T-helper 2 cell treated with Interferon-gamma antibody and Interleukin-4, amounts not matched to agents 100 ng/mL and 5 ng/mL, for 36 hours (primary cell): ENCODE measurements around the gene FAM204A. TPM values are rescaled to one million over a fixed set of nuclear protein-coding genes. Genes with fewer than 3 reads are reported as not detected.

Experiments
- intact Hi-C: fragments of 100-400 bp; cut with micrococcal nuclease; formaldehyde crosslinking; loops from one replicate; pipeline ENCODE4 v1.15.1; 2023
- total RNA-seq: library from RNA; stranded (reverse); gene quantifications from 2 replicates; pipeline ENCODE4 v1.2.3, GENCODE V29; 2022

Gene FAM204A
- total RNA-seq, 1 donor from 2014 or later: 52.6 TPM

GRCh38 chr10:118286051-118286838, 55.9 kb downstream of the FAM204A start:
- intact Hi-C loops: no loop called here

DNA sequence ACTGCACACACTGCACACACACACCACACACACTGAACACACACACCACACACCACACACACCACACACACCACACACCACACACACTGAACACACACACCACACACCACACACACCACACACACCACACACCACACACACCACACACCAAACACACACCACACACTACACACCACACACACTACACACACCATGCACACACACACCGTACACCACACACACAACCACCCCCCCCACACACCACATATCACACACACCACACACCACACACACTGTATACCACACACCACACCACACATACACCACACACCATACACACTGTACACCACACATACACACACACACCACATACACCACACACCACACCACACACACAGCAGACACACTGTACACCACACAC, 59.5 kb downstream of the FAM204A start:
- intact Hi-C loops: no loop called here

- intact Hi-C loops: no loop called here
Observed at GRCh38 chr10:118278649-118279048, 63.5 kb downstream of the FAM204A start.

DNA sequence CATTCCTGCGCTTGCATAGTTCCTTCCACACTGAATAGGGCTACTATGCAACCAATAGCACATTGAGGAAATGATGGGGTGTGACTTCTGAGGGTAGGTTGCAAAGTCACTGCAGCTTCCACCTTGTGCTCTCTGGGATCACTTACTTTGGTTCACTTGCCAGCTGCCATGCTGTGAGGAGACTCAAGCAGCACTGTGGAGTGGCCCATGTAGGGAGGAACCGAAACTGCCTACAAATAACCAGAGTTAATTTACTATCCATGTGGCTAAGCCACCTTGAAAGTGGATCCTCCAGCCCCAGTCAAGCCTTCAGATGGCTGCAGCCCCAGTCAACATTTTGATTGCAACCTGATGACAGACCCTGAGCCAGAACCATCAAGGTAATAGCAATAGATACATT, 64.3 kb downstream of the FAM204A start:
- intact Hi-C loops: no loop called here

- intact Hi-C loops: no loop called here
Observed at GRCh38 chr10:118276727-118277126, 65.4 kb downstream of the FAM204A start.

- intact Hi-C loops: no loop called here
Observed at GRCh38 chr10:118276204-118276603, 65.9 kb downstream of the FAM204A start.

GRCh38 chr10:118273662-118274061, 68.5 kb downstream of the FAM204A start:
- intact Hi-C loops: no loop called here

- intact Hi-C loops: no loop called here
Observed at GRCh38 chr10:118272767-118273166, 69.4 kb downstream of the FAM204A start.

DNA sequence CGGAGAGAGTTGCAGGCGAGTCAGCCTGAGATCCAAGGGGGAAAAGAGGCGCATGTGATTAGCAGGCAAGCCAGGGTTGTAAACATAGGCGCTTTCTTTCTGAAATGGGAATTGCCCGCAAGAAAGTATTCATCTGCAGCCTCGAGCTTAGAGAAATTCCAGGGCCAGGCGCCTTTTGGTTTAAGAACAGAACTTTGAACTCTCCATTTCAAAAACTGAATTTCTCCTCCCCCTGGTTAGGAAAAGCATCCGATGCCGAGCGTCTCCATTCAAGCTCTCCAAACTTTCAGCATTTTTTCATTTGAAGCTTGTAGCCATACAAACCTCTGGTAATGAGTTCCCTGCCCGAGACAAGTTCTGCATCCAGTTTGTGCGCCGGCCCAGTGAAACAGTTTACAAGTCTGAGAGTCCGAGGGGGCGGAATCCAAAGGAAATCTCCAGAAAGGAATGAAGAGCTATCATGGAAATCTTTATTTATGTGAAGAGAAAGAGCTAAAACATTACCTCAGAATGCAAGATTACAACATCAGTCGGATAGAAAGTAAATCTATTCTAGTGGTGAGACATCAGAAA, 69.9 kb downstream of the FAM204A start:
- intact Hi-C loops: no loop called here

DNA sequence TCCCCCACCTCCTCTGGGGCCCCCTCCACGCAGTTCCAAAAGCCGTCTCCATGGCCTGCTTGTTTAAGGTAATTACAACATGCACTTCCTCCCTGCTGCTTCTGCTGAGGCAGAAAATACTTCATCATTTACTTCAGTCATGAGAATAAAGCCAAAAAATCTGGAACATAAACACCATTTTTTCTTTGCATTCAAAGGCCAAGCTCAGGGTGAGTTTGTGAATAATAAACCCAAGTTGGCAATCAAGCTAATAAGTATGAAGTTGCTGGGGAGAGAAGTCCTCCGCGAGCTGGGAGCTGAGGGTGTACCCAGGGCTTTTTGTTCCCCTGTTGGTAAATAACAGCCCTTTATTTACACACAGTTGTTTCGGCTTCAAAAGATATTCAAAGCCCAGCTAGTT, 70.5 kb downstream of the FAM204A start:
- intact Hi-C loops: no loop called here

DNA sequence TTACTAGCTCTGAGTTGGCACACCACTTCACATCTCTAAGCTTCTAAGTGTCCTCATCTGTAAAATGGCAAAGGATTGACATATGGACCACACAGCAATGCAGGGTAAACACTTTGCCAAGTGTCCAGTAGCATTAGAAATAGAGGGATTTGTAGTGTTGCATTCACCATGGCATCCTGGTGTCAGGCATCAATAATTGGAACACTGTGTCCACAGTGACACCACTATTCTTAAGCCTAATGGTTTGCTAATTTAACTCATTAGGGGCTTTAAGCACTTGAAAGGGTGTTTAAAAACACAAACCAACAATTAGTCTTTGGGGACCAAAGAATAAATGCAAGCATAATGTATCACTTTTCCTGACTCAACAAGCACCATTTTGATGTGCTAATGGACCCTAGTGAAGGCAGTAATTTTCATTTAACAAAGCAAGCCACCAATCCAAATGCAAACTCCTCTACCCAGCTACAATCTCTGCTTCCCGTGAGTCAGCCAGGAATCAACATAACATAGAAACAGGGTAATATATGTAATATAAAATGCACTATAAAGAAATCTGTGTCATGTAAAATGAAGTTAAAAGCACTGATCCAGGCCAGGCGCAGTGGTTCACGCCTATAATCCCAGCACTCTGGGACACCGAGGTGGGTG, 75.9 kb downstream of the FAM204A start:
- intact Hi-C loops: no loop called here

DNA sequence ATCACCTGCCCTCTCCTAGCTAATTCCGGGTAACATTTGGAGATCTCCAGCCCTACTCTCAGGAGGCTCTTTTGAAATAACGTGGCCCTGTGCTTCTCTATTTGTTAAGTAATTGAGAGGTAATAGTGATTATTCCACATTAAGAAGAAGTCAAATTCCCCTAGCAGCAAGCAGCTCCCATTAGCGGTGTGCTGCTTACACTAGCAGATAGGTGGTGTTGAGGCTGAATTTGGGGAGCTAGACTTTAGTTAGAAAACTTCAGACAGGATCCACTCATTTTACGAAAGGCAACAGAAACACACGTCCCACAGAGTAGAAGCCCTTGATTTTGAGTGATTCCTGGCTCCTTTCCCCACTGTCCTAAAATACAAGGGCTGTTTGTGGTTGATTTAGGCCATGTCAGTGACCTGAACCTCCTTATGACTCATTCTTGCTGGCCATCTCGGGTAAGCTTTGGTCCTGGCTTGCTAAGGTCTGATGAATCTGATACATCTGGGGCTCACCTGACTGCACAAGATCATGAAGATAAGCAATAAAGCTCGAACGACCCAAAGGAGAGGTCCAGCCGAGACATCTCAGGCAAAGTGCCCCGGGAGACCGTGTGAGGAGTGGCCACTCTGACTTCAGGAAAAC, 77.2 kb downstream of the FAM204A start:
- intact Hi-C loops: no loop called here

DNA sequence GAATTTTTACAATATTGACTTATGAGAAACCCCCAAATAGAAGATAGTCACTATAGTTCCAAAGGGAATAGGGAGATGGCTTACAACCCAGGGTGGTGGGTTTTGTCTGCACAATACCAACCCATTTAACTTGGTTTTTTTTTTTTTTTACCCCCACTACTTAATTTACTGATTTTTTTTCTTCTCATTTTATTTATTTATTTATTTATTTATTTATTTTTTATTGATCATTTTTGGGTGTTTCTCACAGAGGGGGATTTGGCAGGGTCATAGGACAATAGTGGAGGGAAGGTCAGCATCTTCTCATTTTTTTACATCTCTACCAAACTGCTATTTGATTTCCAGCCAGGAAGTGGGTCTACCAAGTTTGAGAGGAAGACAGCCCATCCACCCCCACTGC, 77.9 kb downstream of the FAM204A start:
- intact Hi-C loops: no loop called here

GRCh38 chr10:118262538-118262937, 79.6 kb downstream of the FAM204A start:
- intact Hi-C loops: no loop called here

- intact Hi-C loops: no loop called here
Observed at GRCh38 chr10:118259288-118259906, 82.7 kb downstream of the FAM204A start.

- intact Hi-C loops: no loop called here
Observed at GRCh38 chr10:118258285-118258684, 83.8 kb downstream of the FAM204A start.

GRCh38 chr10:118256825-118257570, 85.1 kb downstream of the FAM204A start:
- intact Hi-C loops: no loop called here

GRCh38 chr10:118256209-118256608, 85.9 kb downstream of the FAM204A start:
- intact Hi-C loops: no loop called here

- intact Hi-C loops: no loop called here
Observed at GRCh38 chr10:118255355-118255754, 86.8 kb downstream of the FAM204A start.

DNA sequence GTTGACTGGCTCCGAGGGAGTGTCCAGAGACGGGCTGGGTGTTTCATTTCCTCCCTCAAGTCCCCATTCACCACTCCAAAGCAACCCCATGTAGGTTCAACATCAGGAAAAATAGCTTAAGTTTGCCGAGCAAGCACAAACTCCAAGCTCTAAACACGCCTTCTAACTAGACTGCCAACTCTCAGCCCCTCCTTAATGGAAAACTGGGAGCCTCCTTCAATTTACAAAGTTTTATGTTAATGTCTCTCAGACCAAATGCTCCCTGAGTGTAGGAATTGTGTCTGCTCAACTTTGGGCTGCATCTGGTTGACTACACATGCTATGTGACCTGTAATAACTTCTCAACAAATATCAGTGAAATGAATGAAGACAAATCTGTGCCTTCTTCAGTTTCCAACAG, 87.5 kb downstream of the FAM204A start:
- intact Hi-C loops: no loop called here

DNA sequence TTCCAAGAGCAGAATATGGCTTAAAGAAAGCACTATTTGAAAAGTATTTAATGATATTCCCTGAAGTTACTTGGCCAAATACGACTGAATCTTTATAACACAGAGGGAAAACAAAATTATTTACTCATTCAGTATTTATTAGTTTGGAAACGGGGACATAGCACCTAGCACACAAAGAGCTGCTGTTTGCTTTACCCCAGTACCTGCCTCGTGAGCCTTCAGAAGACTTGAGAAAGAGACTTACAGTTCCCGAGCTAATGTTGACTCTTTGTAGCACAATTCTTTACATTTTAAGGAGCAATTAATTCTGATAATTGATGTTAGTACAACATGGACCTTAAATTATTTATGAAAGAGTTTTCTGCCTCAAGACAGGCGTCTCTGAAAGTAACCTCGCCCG, 88.7 kb downstream of the FAM204A start:
- intact Hi-C loops: no loop called here
